IMR-90 (cell line): ENCODE measurements around the gene PLCZ1. TPM values are rescaled to one million over a fixed set of nuclear protein-coding genes. Genes with fewer than 3 reads are reported as not detected.

ENCODE experiments used
- ATAC-seq: fragments of 200-7000 bp; cut with Tn5 transposase; 2 replicates; pipeline ENCODE4 v1.9.1; 2020; ENCODE audit warnings: low read depth, mild to moderate bottlenecking, moderate library complexity
- BruUV-seq: library from RNA; stranded (reverse); fragments of 400-500 nt; replicated peaks from 2 replicates; lab custom pipeline; 2021; lab: Mats Ljungman, UMichigan
- CTCF ChIA-PET: fragments of 300-600 bp; formaldehyde crosslinking; extraction: SDS; loops from one replicate; lab custom pipeline; 2021; ENCODE audit warnings: antibody characterized with exemption; lab: Yijun Ruan, JAX
- POLR2A ChIA-PET: fragments of 300-600 bp; sonication (Branson Sonifier 250); formaldehyde crosslinking; loops from one replicate; lab custom pipeline; 2022; ENCODE audit warnings: antibody characterized with exemption; ENCODE audit not compliant: unreplicated experiment; lab: Charles Lee
- DNase-seq: peaks from one replicate; pipeline ENCODE4 v3.0.0; 2013
- H2AFZ ChIP-seq: replicated peaks from 2 replicates; pipeline ENCODE3; 2013; ENCODE audit warnings: low read length, mild to moderate bottlenecking; ENCODE audit not compliant: poor library complexity
- H2AK5ac ChIP-seq: 2 replicates; pipeline ENCODE4 v1.6.1; 2013; ENCODE audit warnings: low read depth, low read length, inconsistent platforms
- H2AK9ac ChIP-seq: replicated peaks from 2 replicates; pipeline ENCODE3; 2013; ENCODE audit warnings: mild to moderate bottlenecking, low read depth, low read length, moderate library complexity; ENCODE audit not compliant: poor library complexity
- H2BK120ac ChIP-seq: 2 replicates; pipeline ENCODE4 v1.6.1; 2013; ENCODE audit warnings: low read depth, low read length, inconsistent platforms
- H2BK15ac ChIP-seq: 3 replicates; pipeline ENCODE4 v1.6.1; 2013; ENCODE audit warnings: low read depth, low read length, inconsistent platforms
- H2BK20ac ChIP-seq: 2 replicates; pipeline ENCODE4 v1.6.1; 2013; ENCODE audit warnings: low read depth, mild to moderate bottlenecking, inconsistent platforms, low read length, moderate library complexity
- H2BK5ac ChIP-seq: 2 replicates; pipeline ENCODE4 v1.6.1; 2013; ENCODE audit warnings: mild to moderate bottlenecking, low read depth, low read length, inconsistent platforms; ENCODE audit not compliant: poor library complexity, severe bottlenecking
- H3K14ac ChIP-seq: replicated peaks from 2 replicates; pipeline ENCODE4 v1.6.1; 2013; ENCODE audit warnings: low read depth, low read length, inconsistent platforms
- H3K18ac ChIP-seq: 2 replicates; pipeline ENCODE4 v1.6.1; 2013; ENCODE audit warnings: low read depth, low read length, control low read depth
- H3K23ac ChIP-seq: 2 replicates; pipeline ENCODE4 v1.6.1; 2013; ENCODE audit warnings: low read depth, low read length, inconsistent platforms
- H3K27ac ChIP-seq: 2 replicates; pipeline ENCODE4 v1.5.1; 2013; ENCODE audit warnings: mild to moderate bottlenecking, control low read depth, low read length; ENCODE audit not compliant: insufficient read depth
- H3K27me3 ChIP-seq: 2 replicates; pipeline ENCODE4 v1.6.1; 2013; ENCODE audit warnings: low read length; ENCODE audit not compliant: control insufficient read depth, insufficient read depth
- H3K36me3 ChIP-seq: 2 replicates; pipeline ENCODE4 v1.6.1; 2013; ENCODE audit warnings: low read length, mixed read lengths; ENCODE audit not compliant: control insufficient read depth, insufficient read depth
- H3K4ac ChIP-seq: 2 replicates; pipeline ENCODE4 v1.6.1; 2013; ENCODE audit warnings: low read depth, low read length, inconsistent platforms
- H3K4me1 ChIP-seq: 2 replicates; pipeline ENCODE4 v1.6.1; 2013; ENCODE audit warnings: low read length, mixed read lengths; ENCODE audit not compliant: control insufficient read depth, insufficient read depth
- H3K4me2 ChIP-seq: 2 replicates; pipeline ENCODE4 v1.6.1; 2013; ENCODE audit warnings: low read depth, mild to moderate bottlenecking, control low read depth, low read length, moderate library complexity
- H3K4me3 ChIP-seq: 2 replicates; pipeline ENCODE4 v1.5.1; 2013; ENCODE audit warnings: low read depth, mild to moderate bottlenecking, control low read depth, low read length, moderate library complexity; ENCODE audit not compliant: insufficient read depth
- H3K56ac ChIP-seq: 2 replicates; pipeline ENCODE4 v1.6.1; 2013; ENCODE audit warnings: low read length, inconsistent platforms; ENCODE audit not compliant: insufficient read depth; ENCODE audit errors: extremely low read depth
- H3K79me1 ChIP-seq, 2 experiments: 2 replicates each; pipeline ENCODE4 v1.6.1; 2013; ENCODE audit warnings: low read length in 2 of 2, inconsistent platforms in 1 of 2, low read depth in 1 of 2
- H3K9ac ChIP-seq: 2 replicates; pipeline ENCODE4 v1.6.1; 2013; ENCODE audit warnings: low read depth, low read length, control low read depth
- H3K9me1 ChIP-seq: 2 replicates; pipeline ENCODE4 v1.6.1; 2013; ENCODE audit warnings: low read length, inconsistent platforms; ENCODE audit not compliant: insufficient read depth
- H3K9me3 ChIP-seq: 2 replicates; pipeline ENCODE4 v1.6.1; 2013; ENCODE audit warnings: low read length; ENCODE audit not compliant: control insufficient read depth, insufficient read depth
- H4K20me1 ChIP-seq: 2 replicates; pipeline ENCODE4 v1.6.1; 2013; ENCODE audit warnings: low read length, inconsistent platforms; ENCODE audit not compliant: insufficient read depth
- H4K5ac ChIP-seq: 2 replicates; pipeline ENCODE4 v1.6.1; 2013; ENCODE audit warnings: mild to moderate bottlenecking, low read depth, low read length, control low read depth
- H4K8ac ChIP-seq, 2 experiments: 2 replicates each; pipeline ENCODE4 v1.6.1; 2013; ENCODE audit warnings: low read depth in 2 of 2, low read length in 2 of 2, control low read depth in 1 of 2, inconsistent platforms in 1 of 2
- H4K91ac ChIP-seq: 2 replicates; pipeline ENCODE4 v1.6.1; 2013; ENCODE audit warnings: low read depth, low read length, inconsistent platforms; ENCODE audit not compliant: insufficient read depth
- BHLHE40 ChIP-seq: fragments of 150-350 bp; IDR thresholded peaks from 2 replicates; pipeline ENCODE4 v1.6.1; 2016; ENCODE audit warnings: mild to moderate bottlenecking, low read depth, low read length
- CEBPB ChIP-seq: IDR thresholded peaks from 2 replicates; pipeline ENCODE4 v1.6.1; 2012; ENCODE audit warnings: low read depth, low read length, improper control_type of control experiment
- CHD1 ChIP-seq: IDR thresholded peaks from 2 replicates; pipeline ENCODE4 v1.6.1; 2012; ENCODE audit warnings: low read depth, low read length, improper control_type of control experiment
- CTCF ChIP-seq: conservative IDR thresholded peaks from 2 replicates; pipeline ENCODE4 v1.5.1; 2012; ENCODE audit warnings: mild to moderate bottlenecking, low read depth, low read length, improper control_type of control experiment
- ELK1 ChIP-seq: fragments of 150-350 bp; IDR thresholded peaks from 2 replicates; pipeline ENCODE4 v1.6.1; 2016; ENCODE audit warnings: low read depth, mild to moderate bottlenecking, low read length, moderate library complexity, borderline replicate concordance
- FOS ChIP-seq: fragments of 150-350 bp; IDR thresholded peaks from 2 replicates; pipeline ENCODE4 v1.6.1; 2016; ENCODE audit warnings: low read depth, low read length
- MAFK ChIP-seq: IDR thresholded peaks from 2 replicates; pipeline ENCODE4 v1.6.1; 2012; ENCODE audit warnings: low read depth, low read length, improper control_type of control experiment
- MAZ ChIP-seq: IDR thresholded peaks from 2 replicates; pipeline ENCODE4 v1.6.1; 2012; ENCODE audit warnings: low read depth, mild to moderate bottlenecking, low read length, improper control_type of control experiment, moderate library complexity, borderline replicate concordance
- MXI1 ChIP-seq: IDR thresholded peaks from 2 replicates; pipeline ENCODE4 v1.6.1; 2012; ENCODE audit warnings: low read depth, mild to moderate bottlenecking, low read length, moderate library complexity, borderline replicate concordance
- NFE2L2 ChIP-seq: fragments of 150-350 bp; IDR thresholded peaks from 2 replicates; pipeline ENCODE4 v1.6.1; 2016; ENCODE audit warnings: low read depth, mild to moderate bottlenecking, low read length
- POLR2A ChIP-seq: IDR thresholded peaks from 2 replicates; pipeline ENCODE4 v1.6.1; 2012; ENCODE audit warnings: mild to moderate bottlenecking, low read depth, low read length
- RAD21 ChIP-seq: IDR thresholded peaks from 2 replicates; pipeline ENCODE4 v1.6.1; 2012; ENCODE audit warnings: low read length, improper control_type of control experiment
- RCOR1 ChIP-seq: IDR thresholded peaks from 2 replicates; pipeline ENCODE4 v1.6.1; 2012; ENCODE audit warnings: mild to moderate bottlenecking, low read length, improper control_type of control experiment; ENCODE audit not compliant: insufficient replicate concordance
- RFX5 ChIP-seq: IDR thresholded peaks from 2 replicates; pipeline ENCODE4 v1.8.0; 2012; ENCODE audit warnings: low read depth, mild to moderate bottlenecking, low read length, moderate library complexity
- SMC3 ChIP-seq: fragments of 150-350 bp; IDR thresholded peaks from 2 replicates; pipeline ENCODE4 v1.6.1; 2016; ENCODE audit warnings: low read depth, mild to moderate bottlenecking, antibody characterized with exemption, low read length, moderate library complexity
- USF2 ChIP-seq: fragments of 150-350 bp; IDR thresholded peaks from 2 replicates; pipeline ENCODE4 v1.6.1; 2017; ENCODE audit warnings: mild to moderate bottlenecking, antibody characterized with exemption, low read length, low read depth
- WGBS, 2 experiments: methylation state at CpG; one replicate each; pipeline versions ENCODE4 v1.1.5 to v1.1.7; 2013; ENCODE audit warnings: missing lambda C conversion rate in 2 of 2; ENCODE audit not compliant: insufficient read length in 1 of 2; ENCODE audit errors: extremely low coverage in 2 of 2; 5-methylcytosine and 5-hydroxymethylcytosine counted together
- dilution Hi-C: fragments of 300-500 bp; cut with HindIII; formaldehyde crosslinking; loops from one replicate; pipeline ENCODE4 v1.14.3; 2018; ENCODE audit warnings: low sequenced_read_pairs; ENCODE audit not compliant: unreplicated experiment
- in situ Hi-C: fragments of 300-500 bp; cut with MboI; formaldehyde crosslinking; loops from 3 replicates; pipeline ENCODE4 v1.14.3; 2019; ENCODE audit warnings: low sequenced_read_pairs, inconsistent platforms, mixed read lengths
- intact Hi-C: fragments of 100-400 bp; cut with micrococcal nuclease; formaldehyde crosslinking; loops from 2 replicates; pipeline ENCODE4 v1.10.0; 2022
- polyA plus RNA-seq, 3 experiments: library from polyadenylated mRNA; depleted of rRNA; stranded (reverse); fragments of >200 nt; gene quantifications; 2 replicates each; pipeline ENCODE4 v1.2.3, GENCODE V29; 2012; ENCODE audit warnings: low replicate concordance in 1 of 3
- total RNA-seq: library from RNA; depleted of rRNA; stranded (reverse); fragments of >200 nt; gene quantifications from 2 replicates; pipeline ENCODE4 v1.2.3, GENCODE V29; 2012

The PLCZ1 gene
- total and polyA plus RNA-seq, 2 of the 4 experiments (the other 2 are of a cell fraction): not detected

- H2AFZ ChIP-seq: no peak overlapping the region
- no peak overlapping the region for H3K18ac ChIP-seq
- no peak overlapping the region for H2BK120ac ChIP-seq
- dilution Hi-C loops: no loop called here
- H3K4ac ChIP-seq: no peak overlapping the region
- intact Hi-C loops: no loop called here
- no peak overlapping the region for H4K5ac ChIP-seq
- H3K9me1 ChIP-seq: no peaks in the 10 kb centered on the region
- H2BK15ac ChIP-seq: no peak overlapping the region
- no peaks in the 10 kb centered on the region for H4K20me1 ChIP-seq
- H4K91ac ChIP-seq: no peak overlapping the region
- ATAC-seq (no peak), DNase-seq (no peak)
- no peak overlapping the region for H3K9ac ChIP-seq
- WGBS, 2 experiments: no CpG with 5 or more reads among the region's 1 CpG
- no TSS peak for BruUV-seq
- no peak overlapping the region for H2BK20ac ChIP-seq
- H2AK9ac ChIP-seq: no peak overlapping the region
- H3K4me1 ChIP-seq: no peaks in the 10 kb centered on the region
- H3K23ac ChIP-seq: no peak overlapping the region
- no peak overlapping the region for H2BK5ac ChIP-seq
- in situ Hi-C loops: no loop called here
- no peaks in the 10 kb centered on the region for H3K27me3 ChIP-seq
- POLR2A ChIA-PET: no interaction called here
- H3K14ac ChIP-seq: no peak overlapping the region
- H3K27ac ChIP-seq: no peak overlapping the region
- H3K56ac ChIP-seq: no peak overlapping the region
- H3K4me3 ChIP-seq: no peak overlapping the region
- CTCF ChIA-PET: no interaction called here
- H3K79me1 ChIP-seq: no peaks in the 10 kb centered on the region
- H3K9me3 ChIP-seq: no peaks in the 10 kb centered on the region; the same call in 1 of the 2 replicates
- no peak overlapping the region for H2AK5ac ChIP-seq
- H3K4me2 ChIP-seq: no peak overlapping the region
- no peaks in the 10 kb centered on the region for H3K36me3 ChIP-seq
- TF ChIP-seq POLR2A: no peak
- TF ChIP-seq RFX5: no peak
- TF ChIP-seq CTCF: no peak
- TF ChIP-seq NFE2L2: no peak
- no peak for TF ChIP-seq RAD21
- no peak for TF ChIP-seq ELK1
- no peak for TF ChIP-seq USF2
- TF ChIP-seq MAZ: no peak
- no peak for TF ChIP-seq MAFK
- TF ChIP-seq RCOR1: no peak
- no peak for TF ChIP-seq CEBPB
- no peak for TF ChIP-seq MXI1
- no peak for TF ChIP-seq FOS
- no peak for TF ChIP-seq BHLHE40
- no peak for TF ChIP-seq CHD1
- TF ChIP-seq SMC3: no peak
- H4K8ac ChIP-seq: no peak overlapping the region
Measured at GRCh38 chr12:18653465-18653864, 84.3 kb downstream of the PLCZ1 start.
